Measurements from ENCODE around the gene ATP6V0A4. TPM values are rescaled to one million over a fixed set of nuclear protein-coding genes. Genes with fewer than 3 reads are reported as not detected.
A peak's percentile ranks its signal among the peaks of the same experiment; 100 is the strongest.

ATP6V0A4 gene
- total RNA-seq, 2 donors from 2014 or later: not detected

DNA sequence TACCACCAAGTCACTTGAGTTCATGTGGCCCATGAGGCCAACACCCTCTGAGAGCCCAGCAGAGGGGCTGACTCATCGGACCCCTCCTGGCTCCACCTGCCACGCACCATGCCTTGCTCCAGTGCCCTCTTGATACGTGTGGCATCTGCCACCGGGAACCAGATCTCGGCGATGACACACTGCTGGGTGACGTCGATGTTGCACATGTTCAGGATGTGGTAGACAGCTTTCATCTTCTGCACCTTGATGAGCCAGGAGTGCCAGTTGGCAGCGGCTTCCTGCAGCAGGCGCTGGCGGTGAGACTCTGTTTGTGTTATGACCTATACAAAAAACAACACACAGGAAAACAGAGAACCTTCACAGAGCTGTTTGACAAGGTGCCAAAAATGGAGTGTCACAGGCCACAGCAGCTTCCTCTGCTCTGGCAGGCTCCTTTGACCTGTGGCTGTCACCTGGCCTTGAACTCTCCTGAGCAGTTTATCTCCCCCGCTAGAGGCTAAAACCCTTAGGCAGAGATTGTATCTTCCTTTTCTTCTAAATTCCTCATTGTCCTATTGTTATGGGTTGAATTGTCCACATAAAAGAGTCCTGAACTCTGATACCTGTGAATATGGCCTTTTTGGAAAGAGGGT is 45.4 kb downstream of the ATP6V0A4 start:
- 67 to 70% methylated on average over 5 to 12 of the region's 12 CpGs for WGBS, 2 donors

DNA sequence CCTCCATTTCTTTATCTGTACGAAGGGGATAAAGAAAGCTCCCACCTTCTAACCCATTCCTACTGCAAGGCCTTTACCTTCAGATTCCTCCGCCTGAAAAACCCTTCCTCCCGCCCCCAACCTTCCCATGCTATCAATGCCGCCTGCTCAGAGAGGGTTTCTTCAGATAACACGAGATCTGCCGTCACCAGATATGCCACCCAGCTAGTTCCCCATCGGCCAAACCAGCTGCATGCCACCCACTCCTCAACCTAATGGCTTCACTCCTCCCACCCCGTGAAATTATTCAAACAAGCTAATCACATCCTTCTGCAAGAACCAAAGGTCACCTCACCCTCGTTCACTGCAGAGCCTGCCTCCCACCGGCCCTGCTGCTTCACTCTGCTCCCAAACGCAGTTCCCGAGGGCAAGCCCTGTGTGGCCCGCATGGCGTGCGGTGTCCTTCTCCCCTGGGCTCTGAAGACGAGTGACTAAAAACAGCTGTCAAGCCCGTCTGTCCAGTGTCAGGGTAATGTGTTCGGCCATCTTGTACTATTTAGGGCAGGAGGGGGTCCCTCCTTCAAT is 47.0 kb downstream of the ATP6V0A4 start:
- Histone ChIP-seq H3K27ac (no peak overlapping the region), H3K36me3 (replicated peaks in 1 of 2; ENCODE audit: insufficient read depth in 1 of 2, low read depth in 2 of 2) (no peaks in the 10 kb centered on the region), H3K4me3 (no peak overlapping the region), H3K9me3 (no peaks in the 10 kb centered on the region), H3K27me3 (no peaks in the 10 kb centered on the region), H3K4me1 (no peaks in the 10 kb centered on the region)
- no peak for DNase-seq
- no peak for ATAC-seq
- WGBS, 2 donors: 44 to 55% methylated on average over 12 to 18 of the region's 18 CpGs
- intact Hi-C loops (cut with DNase I): no loop called here
- TF ChIP-seq, protein P1, sequence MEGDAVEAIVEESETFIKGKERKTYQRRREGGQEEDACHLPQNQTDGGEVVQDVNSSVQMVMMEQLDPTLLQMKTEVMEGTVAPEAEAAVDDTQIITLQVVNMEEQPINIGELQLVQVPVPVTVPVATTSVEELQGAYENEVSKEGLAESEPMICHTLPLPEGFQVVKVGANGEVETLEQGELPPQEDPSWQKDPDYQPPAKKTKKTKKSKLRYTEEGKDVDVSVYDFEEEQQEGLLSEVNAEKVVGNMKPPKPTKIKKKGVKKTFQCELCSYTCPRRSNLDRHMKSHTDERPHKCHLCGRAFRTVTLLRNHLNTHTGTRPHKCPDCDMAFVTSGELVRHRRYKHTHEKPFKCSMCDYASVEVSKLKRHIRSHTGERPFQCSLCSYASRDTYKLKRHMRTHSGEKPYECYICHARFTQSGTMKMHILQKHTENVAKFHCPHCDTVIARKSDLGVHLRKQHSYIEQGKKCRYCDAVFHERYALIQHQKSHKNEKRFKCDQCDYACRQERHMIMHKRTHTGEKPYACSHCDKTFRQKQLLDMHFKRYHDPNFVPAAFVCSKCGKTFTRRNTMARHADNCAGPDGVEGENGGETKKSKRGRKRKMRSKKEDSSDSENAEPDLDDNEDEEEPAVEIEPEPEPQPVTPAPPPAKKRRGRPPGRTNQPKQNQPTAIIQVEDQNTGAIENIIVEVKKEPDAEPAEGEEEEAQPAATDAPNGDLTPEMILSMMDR (IDR thresholded peaks at IDR 0.05): no peak
- TF ChIP-seq POLR2A (IDR thresholded peaks at IDR 0.05): no peak

More for the DNA sequence above, 45.4 kb downstream of the ATP6V0A4 start:
- Histone ChIP-seq H3K4me1 (no peaks in the 10 kb centered on the region), H3K9me3 (no peaks in the 10 kb centered on the region), H3K4me3 (no peak overlapping the region), H3K27me3 (no peaks in the 10 kb centered on the region), H3K27ac (no peak overlapping the region), H3K36me3 (replicated peaks in 1 of 2; ENCODE audit: insufficient read depth in 1 of 2, low read depth in 2 of 2) (no peaks in the 10 kb centered on the region)
- TF ChIP-seq, protein P1 (IDR thresholded peaks at IDR 0.05): no peak
- ATAC-seq (no peak), DNase-seq (peak; percentile 16 to 58 (median 30))
- intact Hi-C loops (cut with DNase I): no loop called here

GRCh38 chr7:138750473-138750872 is 47.5 kb downstream of the ATP6V0A4 start:
- H3K27ac ChIP-seq: no peak overlapping the region
- TF ChIP-seq, protein P1 (IDR thresholded peaks at IDR 0.05): no peak
- TF ChIP-seq POLR2A (IDR thresholded peaks at IDR 0.05): no peak
- H3K4me1 ChIP-seq: no peaks in the 10 kb centered on the region
- no peaks in the 10 kb centered on the region for H3K27me3 ChIP-seq
- DNase-seq: no peak
- no peak overlapping the region for H3K4me3 ChIP-seq
- intact Hi-C loops (cut with DNase I): no loop called here
- no peaks in the 10 kb centered on the region for H3K9me3 ChIP-seq
- WGBS, 2 donors: 87 to 93% methylated on average over 14 to 15 of the region's 15 CpGs
- no peaks in the 10 kb centered on the region for H3K36me3 ChIP-seq (replicated peaks in 1 of 2; ENCODE audit: insufficient read depth in 1 of 2, low read depth in 2 of 2)
- ATAC-seq: no peak

GRCh38 chr7:138749960-138750359 is 48.0 kb downstream of the ATP6V0A4 start:
- Histone ChIP-seq H3K27ac (no peak overlapping the region), H3K36me3 (replicated peaks in 1 of 2; ENCODE audit: insufficient read depth in 1 of 2, low read depth in 2 of 2) (no peaks in the 10 kb centered on the region), H3K4me3 (no peak overlapping the region), H3K27me3 (no peaks in the 10 kb centered on the region), H3K4me1 (no peaks in the 10 kb centered on the region), H3K9me3 (no peaks in the 10 kb centered on the region)
- no peak for DNase-seq
- 69 to 73% methylated on average over 3 of the region's 3 CpGs for WGBS, 2 donors
- TF ChIP-seq, protein P1 (IDR thresholded peaks at IDR 0.05): no peak
- TF ChIP-seq POLR2A (IDR thresholded peaks at IDR 0.05): no peak
- intact Hi-C loops (cut with DNase I): no loop called here
- ATAC-seq: no peak

- ATAC-seq: no peak
- Histone ChIP-seq H3K4me1 (no peaks in the 10 kb centered on the region), H3K4me3 (no peak overlapping the region), H3K9me3 (no peaks in the 10 kb centered on the region), H3K27ac (no peak overlapping the region), H3K27me3 (no peaks in the 10 kb centered on the region), H3K36me3 (replicated peaks in 1 of 2; ENCODE audit: insufficient read depth in 1 of 2, low read depth in 2 of 2) (no peaks in the 10 kb centered on the region)
- no peak for TF ChIP-seq POLR2A (IDR thresholded peaks at IDR 0.05)
- TF ChIP-seq, protein P1 (IDR thresholded peaks at IDR 0.05): no peak
- 71 to 83% methylated on average over 6 of the region's 6 CpGs for whole genome bisulfite sequencing, 2 donors
- intact Hi-C loops (cut with DNase I): no loop called here
- DNase-seq: no peak
Measured at GRCh38 chr7:138748666-138749065, 49.3 kb downstream of the ATP6V0A4 start.
